Stimulated activated CD4-positive, alpha-beta T cell treated with anti-CD3 and anti-CD28 coated beads, Interleukin-2, amount 100 ng/mL, for 4 hours (primary cell): ENCODE measurements around the gene ABCA1.
A peak's percentile ranks its signal among the peaks of the same experiment; 100 is the strongest.
"Not testable (repeated sequence)": the region's sequence is repeated elsewhere in the genome, so short reads cannot be mapped to it uniquely, and the experiment has no call there.

Experiments
- DNase-seq: peaks from one replicate; pipeline ENCODE4 v3.0.0-alpha.2; 2020; ENCODE audit warnings: low read depth

The ABCA1 gene

GRCh38 chr9:104872656-104873488, 55.1 kb downstream of the ABCA1 start:
- DNase-seq: no peak

GRCh38 chr9:104871961-104872527, 55.9 kb downstream of the ABCA1 start:
- no peak for DNase-seq

DNA sequence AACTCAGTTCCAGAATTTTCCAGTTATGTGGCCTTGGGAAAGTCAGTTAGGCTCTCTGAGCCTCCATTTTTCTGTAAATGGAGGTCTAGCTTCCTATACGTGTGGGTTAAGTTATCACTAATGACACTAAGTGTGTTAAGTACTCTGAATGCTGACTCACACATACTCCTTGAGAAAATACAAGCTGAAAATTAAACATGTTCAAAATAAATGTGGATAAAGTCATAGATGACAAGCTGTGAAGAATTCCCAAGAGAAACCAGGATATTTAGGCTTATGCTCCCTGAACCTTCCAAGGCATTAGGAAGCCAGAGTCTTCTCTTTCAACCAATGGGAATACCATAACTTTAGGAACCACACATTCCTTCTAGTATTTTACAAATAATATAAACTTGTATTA, 58.1 kb downstream of the ABCA1 start:
- DNase-seq: no peak

GRCh38 chr9:104868687-104869404, 59.1 kb downstream of the ABCA1 start:
- DNase-seq: no peak

DNA sequence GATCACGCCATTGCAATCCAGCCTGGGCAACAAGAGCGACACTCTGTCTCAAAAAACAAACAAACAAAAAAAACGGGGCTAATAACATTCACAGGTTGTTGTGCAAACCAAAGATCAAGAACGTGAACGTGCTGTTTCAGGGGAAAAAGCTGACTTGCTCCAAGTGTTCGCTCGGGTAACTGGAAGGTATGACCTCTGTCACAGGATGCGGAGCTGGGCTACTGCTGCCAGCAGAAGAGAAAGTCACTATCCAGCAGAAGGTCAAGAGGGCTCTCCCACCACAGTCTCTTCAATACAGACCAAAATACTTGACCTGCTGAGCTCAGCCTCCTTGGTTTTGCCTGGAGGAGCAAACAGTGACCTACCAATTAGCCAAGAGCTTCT, 59.7 kb downstream of the ABCA1 start:
- DNase-seq: no peak

- DNase-seq: no peak
Measured at GRCh38 chr9:104866191-104866590, 61.8 kb downstream of the ABCA1 start.

- no peak for DNase-seq
Measured at GRCh38 chr9:104864675-104865104, 63.3 kb downstream of the ABCA1 start.

DNA sequence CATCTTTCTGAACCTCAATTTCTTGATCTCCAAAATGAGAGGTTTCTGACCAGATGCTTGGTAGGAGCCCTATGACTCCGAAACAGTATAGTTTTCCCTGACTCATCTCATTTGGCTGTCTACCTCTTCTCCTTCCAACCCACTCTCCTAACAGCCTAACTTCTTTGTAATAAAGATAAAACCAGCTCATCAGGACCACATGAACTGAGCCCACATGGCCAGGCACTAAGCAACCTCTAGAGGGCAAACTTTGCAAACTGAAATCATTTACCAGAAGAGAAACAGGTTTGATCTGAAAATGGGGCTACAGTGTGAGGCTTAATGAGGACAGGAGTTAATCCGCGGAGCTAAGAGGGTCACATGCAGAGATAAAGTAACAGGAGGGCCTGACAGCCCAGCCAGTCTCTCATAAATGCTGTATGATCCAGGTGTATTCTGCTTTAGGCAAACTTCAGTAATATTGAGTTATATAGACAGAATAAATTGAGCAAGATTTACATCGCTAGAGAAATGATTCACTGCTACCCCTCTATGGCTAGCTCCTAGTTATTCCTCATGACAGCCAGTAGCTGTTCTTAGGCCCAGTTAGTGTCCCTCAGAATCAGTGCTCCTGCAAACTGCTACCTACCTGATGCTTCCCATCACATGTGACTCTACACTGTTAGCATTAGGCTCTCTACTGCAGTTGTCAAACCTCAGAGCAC, 64.6 kb downstream of the ABCA1 start:
- DNase-seq: peak; percentile 38

DNA sequence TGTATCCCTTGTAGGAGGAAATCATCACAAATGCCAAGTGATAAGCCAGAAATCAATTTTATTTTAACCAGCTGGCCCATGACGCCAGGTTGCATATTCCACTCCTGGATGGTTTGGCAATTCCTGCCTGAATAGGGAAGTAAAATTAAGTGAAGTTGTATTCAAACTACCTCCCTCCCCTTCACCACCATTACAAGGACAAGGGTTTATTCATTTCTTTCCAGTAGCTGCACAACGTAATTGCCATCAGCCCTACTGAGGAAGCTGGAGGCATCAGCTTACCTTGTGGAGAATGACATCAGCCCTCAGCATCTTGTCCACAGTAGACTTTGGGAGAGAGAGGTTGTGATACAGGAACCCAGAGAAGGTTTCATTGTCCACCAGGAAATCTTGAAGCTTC, 66.6 kb downstream of the ABCA1 start:
- no peak for DNase-seq

DNA sequence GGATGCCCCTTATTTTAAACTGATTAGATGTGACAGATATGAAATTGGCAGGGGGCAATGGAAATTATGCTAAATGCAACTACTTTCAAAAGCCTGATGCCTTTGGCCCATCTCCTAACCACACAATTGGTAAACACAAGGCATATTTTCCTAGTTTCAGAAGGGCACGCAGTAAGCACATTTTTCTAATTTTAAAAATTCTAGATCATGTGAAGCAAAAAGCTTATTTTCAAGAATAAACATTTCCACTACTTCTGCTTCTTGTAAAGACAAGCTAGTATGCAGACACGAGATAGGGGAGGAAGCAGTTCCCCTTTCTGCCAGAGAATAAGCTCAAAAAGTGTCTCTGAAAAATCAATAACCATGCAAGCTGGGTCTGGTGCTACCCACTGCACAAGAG, 67.7 kb downstream of the ABCA1 start:
- no peak for DNase-seq

- no peak for DNase-seq
Measured at GRCh38 chr9:104858846-104859245, 69.1 kb downstream of the ABCA1 start.

DNA sequence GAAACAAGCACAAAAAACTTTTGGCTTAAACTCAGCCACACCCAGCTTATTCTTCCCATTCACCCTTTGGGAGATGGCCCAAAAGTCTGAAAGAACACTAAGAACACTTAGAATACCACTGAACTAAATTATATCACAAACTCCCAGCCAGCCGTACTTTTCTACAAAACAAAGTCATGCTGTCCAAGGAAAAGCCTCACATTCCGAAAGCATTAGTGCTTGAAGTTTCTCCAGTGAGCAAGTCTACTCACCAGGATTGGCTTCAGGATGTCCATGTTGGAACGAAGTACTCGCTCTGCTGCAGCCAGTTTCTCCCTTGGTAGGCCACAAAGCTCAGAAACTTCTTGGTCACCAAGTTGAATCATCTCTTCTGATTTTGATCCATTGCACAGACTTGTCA, 69.7 kb downstream of the ABCA1 start:
- no peak for DNase-seq

GRCh38 chr9:104856413-104856941, 71.5 kb downstream of the ABCA1 start:
- no peak for DNase-seq

DNA sequence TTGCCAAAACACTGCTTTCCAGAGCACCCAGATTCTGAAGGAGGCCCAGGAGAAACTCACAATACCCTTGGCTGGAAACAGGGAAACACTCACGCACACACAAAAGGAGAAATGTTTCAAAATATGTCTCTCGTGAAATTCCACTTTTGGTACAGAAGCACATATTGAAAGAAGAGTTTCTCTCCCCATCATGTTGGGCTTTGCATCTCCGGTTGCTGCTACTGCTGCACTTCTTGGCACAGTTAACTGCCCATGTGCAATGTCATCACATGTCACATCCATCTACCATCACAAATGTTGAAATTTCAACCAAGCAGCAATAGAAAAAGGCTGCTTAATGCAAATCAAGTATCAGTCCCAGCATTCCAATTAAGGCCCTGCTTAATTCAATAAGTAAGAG, 72.1 kb downstream of the ABCA1 start:
- no peak for DNase-seq

DNA sequence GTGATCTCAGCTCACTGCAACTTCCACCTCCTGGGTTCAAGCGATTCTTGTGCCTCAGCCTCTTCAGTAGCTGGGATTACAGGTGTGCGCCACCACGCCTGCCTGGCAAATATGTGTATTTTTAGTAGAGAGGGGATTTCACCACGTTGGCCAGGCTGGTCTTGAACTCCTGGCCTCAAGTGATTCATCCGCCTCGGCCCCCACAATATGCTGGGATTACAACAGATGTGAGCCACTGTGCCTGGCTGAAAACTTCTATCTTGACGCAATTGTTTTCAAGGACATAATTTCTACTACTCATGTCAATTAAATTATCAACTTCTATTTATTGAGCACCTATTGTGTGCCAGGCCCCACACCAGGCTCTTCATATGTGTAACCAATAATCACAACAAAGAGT, 72.7 kb downstream of the ABCA1 start:
- not testable (repeated sequence) for DNase-seq

DNA sequence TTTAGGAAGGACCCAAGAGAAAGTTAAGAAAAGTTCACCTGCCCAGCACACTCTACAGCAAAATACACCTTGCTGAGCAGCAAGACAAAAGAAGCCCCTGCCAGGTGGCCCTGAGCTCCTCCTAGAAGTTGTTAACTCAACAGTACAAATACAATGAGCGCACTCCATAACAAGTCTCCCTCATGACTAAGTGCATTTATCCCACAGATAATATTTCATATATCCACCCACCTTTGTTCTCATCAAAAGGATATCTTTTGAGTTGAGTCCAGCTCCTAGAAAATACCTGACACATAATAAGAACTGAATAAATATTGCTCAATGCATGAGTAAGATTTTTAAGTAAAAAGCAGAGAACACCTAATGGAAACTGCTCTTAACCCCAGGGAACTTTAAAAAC, 73.3 kb downstream of the ABCA1 start:
- DNase-seq: no peak

DNA sequence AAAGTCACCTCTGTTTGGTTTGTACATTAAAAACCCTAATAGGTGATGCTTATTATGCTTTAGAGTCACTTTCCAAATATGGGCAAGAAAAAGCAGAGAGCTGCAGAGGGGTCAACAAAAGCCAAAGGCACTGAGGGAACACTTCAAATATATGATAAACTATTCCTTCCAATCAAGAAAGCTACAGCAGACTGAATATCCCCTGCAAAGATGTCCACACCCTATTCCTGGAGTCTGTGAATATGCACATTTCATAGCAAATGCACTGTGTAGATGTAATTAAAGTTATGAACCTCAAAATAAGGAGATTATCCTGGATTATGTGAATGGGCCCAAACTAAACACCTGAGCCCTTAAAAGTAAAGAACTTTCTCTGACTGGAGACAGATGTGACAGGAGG, 74.3 kb downstream of the ABCA1 start:
- DNase-seq: no peak

- DNase-seq: no peak
Measured at GRCh38 chr9:104853159-104853558, 74.8 kb downstream of the ABCA1 start.

- DNase-seq: no peak
Measured at GRCh38 chr9:104851546-104851920, 76.4 kb downstream of the ABCA1 start.

GRCh38 chr9:104850786-104851545, 77.0 kb downstream of the ABCA1 start:
- DNase-seq: no peak

DNA sequence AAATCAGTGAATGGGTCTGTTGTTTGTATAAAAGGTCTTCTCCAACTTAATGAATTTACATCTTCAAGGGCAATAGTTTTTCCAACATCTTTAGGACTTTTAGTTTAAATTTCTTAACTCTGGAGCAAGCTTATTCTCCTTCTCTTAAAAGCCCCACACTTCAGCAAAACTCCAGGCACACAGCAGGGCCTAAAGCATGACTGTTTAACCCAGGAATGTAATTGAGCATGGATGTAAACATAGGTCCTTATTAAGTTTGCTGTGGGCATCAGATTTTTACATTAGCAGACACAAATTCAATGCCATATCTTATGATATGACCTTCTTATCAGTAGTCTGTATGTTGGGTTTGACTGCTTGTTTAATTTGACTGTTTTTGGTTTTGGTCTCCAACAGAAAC, 78.9 kb downstream of the ABCA1 start:
- no peak for DNase-seq

- DNase-seq: no peak
Measured at GRCh38 chr9:104844710-104845109, 83.2 kb downstream of the ABCA1 start.
